Left lung (tissue), 10 donors: Measurements from ENCODE around the gene BRSK1. TPM values are rescaled to one million over a fixed set of nuclear protein-coding genes. Genes with fewer than 3 reads are reported as not detected.

ENCODE experiments used
- ATAC-seq: fragments of 200-7000 bp; cut with Tn5 transposase; one replicate; pipeline ENCODE4 v1.9.1; 2020; ENCODE audit warnings: moderate library complexity
- DNase-seq, 4 donors: peaks; one replicate each; pipeline ENCODE4 v3.0.0-alpha.2; 2013 to 2020
- H3K27ac ChIP-seq, 2 donors: fragments of 200-600 bp; sonication (generic) in 1 of 2; one replicate each; pipeline versions ENCODE4 v1.5.0 to v1.8.0; 2020 to 2021
- H3K27me3 ChIP-seq, 2 donors: fragments of 200-600 bp; sonication (generic) in 1 of 2; one replicate each; pipeline versions ENCODE4 v1.5.0 to v1.8.0; 2020 to 2021
- H3K36me3 ChIP-seq, 2 donors: fragments of 200-600 bp; sonication (generic) in 1 of 2; one replicate each; pipeline versions ENCODE4 v1.5.0 to v1.8.0; 2020 to 2021
- H3K4me1 ChIP-seq, 2 donors: fragments of 200-600 bp; one replicate each; pipeline ENCODE4 v1.8.0; 2021
- H3K4me3 ChIP-seq, 2 donors: fragments of 200-600 bp; sonication (generic) in 1 of 2; one replicate each; pipeline versions ENCODE4 v1.5.0 to v1.8.0; 2020 to 2021; ENCODE audit warnings: mild to moderate bottlenecking in 1 of 2
- H3K9me3 ChIP-seq, 2 donors: fragments of 200-600 bp; sonication (generic) in 1 of 2; one replicate each; pipeline versions ENCODE4 v1.5.0 to v1.8.0; 2020 to 2021
- CTCF ChIP-seq, 2 donors: fragments of 200-600 bp; sonication (generic) in 1 of 2; IDR thresholded peaks; one replicate each; pipeline versions ENCODE4 v1.5.0 to v1.8.0; 2021; ENCODE audit warnings: antibody characterized with exemption in 2 of 2
- intact Hi-C, 2 donors: fragments of 100-400 bp; cut with DNase I; formaldehyde crosslinking; loops; one replicate each; pipeline versions ENCODE4 v1.11.2 to v1.14.2; 2022
- polyA plus RNA-seq, 6 donors: library from polyadenylated mRNA; unstranded; fragments of 120-200 nt; gene quantifications; one replicate each; pipeline ENCODE4 v1.2.1, GENCODE V29; 2013; ENCODE audit not compliant: insufficient read length in 6 of 6
- total RNA-seq, 2 donors: library from RNA; stranded (reverse); fragmentation: NEBNext Ultra II Directional; extraction: Animal tissue kit (Norgen Biotek cat#: 25700); gene quantifications; one replicate each; pipeline ENCODE4 v1.2.1, GENCODE V29; 2021
- donor health status: DM: no; HTN: yes; CAD: no.
- donor health status: DM: no; HTN: no; CAD: no.

Gene BRSK1
- total and polyA plus RNA-seq, 8 donors, result 2.2 to 18.1 (median 13.6) TPM

DNA sequence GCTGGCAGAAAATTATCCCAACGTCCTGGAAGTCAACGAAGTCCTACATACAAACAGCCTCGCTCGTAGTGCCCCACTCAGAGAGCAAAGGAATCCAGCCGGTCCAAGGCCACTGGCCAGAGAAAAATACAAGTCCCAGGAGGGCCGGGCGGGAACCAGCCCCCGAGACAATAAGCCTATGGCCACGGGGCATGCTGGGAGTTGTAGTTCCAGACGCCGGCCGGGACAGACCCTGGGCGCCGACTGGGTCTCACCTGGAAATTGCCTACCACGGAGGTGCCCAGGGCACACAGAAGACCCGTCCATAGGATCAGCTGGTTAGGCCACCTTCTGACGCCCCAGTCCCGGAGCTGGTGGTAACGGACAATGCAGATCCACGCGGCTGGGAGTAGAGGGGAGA lies 36.0 kb downstream of the BRSK1 start:
- no peak for TF ChIP-seq CTCF (IDR thresholded peaks at IDR 0.05)
- Histone ChIP-seq H3K4me3 (no peak overlapping the region), H3K27me3 (peaks cover 0 to 23% of the 10 kb centered on the region in 2 donors), H3K36me3 (peaks cover 0 to 23% of the 10 kb centered on the region in 2 donors), H3K4me1 (peaks cover 0 to 10% of the 10 kb centered on the region in 2 donors), H3K27ac (no peak overlapping the region), H3K9me3 (no peaks in the 10 kb centered on the region)
- intact Hi-C loops, result no loop called here
- ATAC-seq (peak; percentile 87), DNase-seq (peak in 1 of 4 donors; percentile 51)

DNA sequence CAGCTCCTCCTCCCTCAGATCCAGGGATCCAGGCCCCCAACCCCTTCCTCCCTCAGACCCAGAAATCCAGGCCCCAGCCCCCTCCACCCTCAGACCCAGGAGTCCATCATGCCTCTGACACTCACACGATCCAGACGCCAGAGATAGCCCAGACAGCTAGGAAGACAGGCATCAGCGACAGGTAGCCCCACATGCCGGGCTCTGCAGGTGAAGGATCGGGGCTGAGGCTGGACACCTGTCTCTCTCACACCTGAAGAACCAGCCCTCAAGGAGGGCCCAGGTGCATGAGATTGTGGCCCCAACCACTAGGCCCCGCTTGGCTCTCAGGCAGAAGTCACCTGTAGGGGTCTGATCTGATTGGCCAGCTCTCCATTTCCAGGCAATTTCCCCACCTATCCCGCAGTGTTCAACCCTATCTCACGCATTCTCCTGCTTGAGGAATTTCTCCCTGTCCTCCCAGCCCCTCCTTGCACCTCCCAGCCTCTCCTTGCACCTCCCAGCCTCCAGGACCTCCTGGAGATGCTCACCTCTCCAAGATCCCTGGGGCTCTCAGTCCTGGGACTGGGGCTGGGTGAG lies 37.1 kb downstream of the BRSK1 start:
- Histone ChIP-seq H3K27ac (no peak overlapping the region), H3K27me3 (peaks cover 0 to 23% of the 10 kb centered on the region in 2 donors), H3K9me3 (no peaks in the 10 kb centered on the region), H3K36me3 (peaks cover 0 to 21% of the 10 kb centered on the region in 2 donors), H3K4me1 (peaks cover 0 to 18% of the 10 kb centered on the region in 2 donors), H3K4me3 (peak overlapping the region in 1 of 2 donors; percentile 33)
- no peak for ATAC-seq
- no peak for TF ChIP-seq CTCF (IDR thresholded peaks at IDR 0.05)
- intact Hi-C loops, result no loop called here
- no peak for DNase-seq

GRCh38 chr19:55321466-55322137 lies 37.8 kb downstream of the BRSK1 start:
- intact Hi-C loops, result no loop called here
- peaks cover 0 to 19% of the 10 kb centered on the region in 2 donors for H3K4me1 ChIP-seq
- no peak for DNase-seq
- TF ChIP-seq CTCF (IDR thresholded peaks at IDR 0.05), result no peak
- H3K4me3 ChIP-seq, result peak overlapping the region in 1 of 2 donors; percentile 33
- ATAC-seq, result no peak
- H3K27me3 ChIP-seq, result peaks cover 0 to 23% of the 10 kb centered on the region in 2 donors
- peaks cover 0 to 14% of the 10 kb centered on the region in 2 donors for H3K36me3 ChIP-seq
- H3K27ac ChIP-seq, result no peak overlapping the region
- no peaks in the 10 kb centered on the region for H3K9me3 ChIP-seq

GRCh38 chr19:55322204-55322885 lies 38.5 kb downstream of the BRSK1 start:
- DNase-seq, result no peak
- intact Hi-C loops, result no loop called here
- Histone ChIP-seq H3K4me1 (peaks cover 0 to 25% of the 10 kb centered on the region in 2 donors), H3K9me3 (no peaks in the 10 kb centered on the region), H3K27ac (peak overlapping the region in 1 of 2 donors; percentile 58), H3K36me3 (peaks cover 0 to 10% of the 10 kb centered on the region in 2 donors), H3K27me3 (peaks cover 0 to 23% of the 10 kb centered on the region in 2 donors), H3K4me3 (peak overlapping the region in 1 of 2 donors; percentile 33)
- TF ChIP-seq CTCF (IDR thresholded peaks at IDR 0.05), result no peak
- ATAC-seq, result no peak

DNA sequence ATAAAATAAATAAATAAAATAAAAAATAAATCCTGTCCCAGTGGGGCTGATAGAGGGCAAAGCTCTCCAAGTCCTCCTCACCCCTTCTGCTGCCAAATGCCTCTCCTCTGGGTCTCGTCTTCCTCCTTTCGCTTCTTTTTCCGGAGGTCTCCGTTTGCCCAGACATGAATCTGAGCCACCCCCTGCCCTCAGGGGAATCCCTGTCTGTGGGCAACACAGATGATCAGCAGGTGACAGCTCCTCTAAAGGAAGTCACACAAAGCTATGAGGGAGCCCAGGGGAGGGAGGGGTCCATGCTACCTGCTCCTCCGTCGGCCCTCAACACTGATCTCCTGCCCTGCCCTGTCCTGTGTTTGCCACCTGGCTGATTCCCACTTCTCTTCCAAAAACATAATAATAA lies 40.9 kb downstream of the BRSK1 start:
- Histone ChIP-seq H3K9me3 (no peaks in the 10 kb centered on the region), H3K4me3 (peak overlapping the region in 1 of 2 donors; percentile 35), H3K36me3 (peaks cover 0 to 8% of the 10 kb centered on the region in 2 donors), H3K27me3 (peaks cover 0 to 20% of the 10 kb centered on the region in 2 donors), H3K27ac (peak overlapping the region; percentile 69 to 73), H3K4me1 (peaks cover 0 to 34% of the 10 kb centered on the region in 2 donors)
- no peak for TF ChIP-seq CTCF (IDR thresholded peaks at IDR 0.05)
- DNase-seq (no peak), ATAC-seq (no peak)
- intact Hi-C loops, result no loop called here
